IPS-11a (cell line): Measurements from ENCODE around the gene SNX32.

Source experiments
- H3K4me3 ChIP-seq: one replicate; pipeline ENCODE4 v1.5.1; 2013; ENCODE audit warnings: low read depth, low read length, control low read depth

Gene SNX32

GRCh38 chr11:65883058-65883761 lies 49.4 kb downstream of the SNX32 start:
- H3K4me3 ChIP-seq: no peak overlapping the region

GRCh38 chr11:65883786-65884715 lies 50.3 kb downstream of the SNX32 start:
- H3K4me3 ChIP-seq: no peak overlapping the region

GRCh38 chr11:65884716-65885092 lies 50.9 kb downstream of the SNX32 start:
- H3K4me3 ChIP-seq: no peak overlapping the region

- no peak overlapping the region for H3K4me3 ChIP-seq
These were observed 51.5 kb downstream of the SNX32 start for GRCh38 chr11:65885231-65885630.

GRCh38 chr11:65885808-65886536 lies 52.2 kb downstream of the SNX32 start:
- H3K4me3 ChIP-seq: no peak overlapping the region

GRCh38 chr11:65886826-65887722 lies 53.3 kb downstream of the SNX32 start:
- peak overlapping the region; percentile 79 for H3K4me3 ChIP-seq

GRCh38 chr11:65887723-65888162 lies 54.0 kb downstream of the SNX32 start:
- H3K4me3 ChIP-seq: peak overlapping the region; percentile 79

- H3K4me3 ChIP-seq: peak within 1 kb of the TSS; percentile 79
These were observed 54.5 kb downstream of the SNX32 start, which contains the start of gene FIBP for GRCh38 chr11:65888163-65888814. FIBP (minus strand) TSS chr11:65888471; CDS start chr11:65888418, 53 bp downstream.

GRCh38 chr11:65890324-65891218 lies 56.8 kb downstream of the SNX32 start, which contains the start of gene CCDC85B:
CCDC85B (plus strand) TSS chr11:65890673; CDS start chr11:65890784, 111 bp downstream.
- peak within 1 kb of the TSS; percentile 61 for H3K4me3 ChIP-seq

GRCh38 chr11:65891219-65892136 lies 57.7 kb downstream of the SNX32 start:
- H3K4me3 ChIP-seq: peak overlapping the region; percentile 61

GRCh38 chr11:65892137-65892540 lies 58.4 kb downstream of the SNX32 start:
- peak overlapping the region; percentile 61 for H3K4me3 ChIP-seq

- H3K4me3 ChIP-seq: no peak overlapping the region
These were observed 59.0 kb downstream of the SNX32 start for GRCh38 chr11:65892661-65893317.

GRCh38 chr11:65894034-65894591 lies 60.4 kb downstream of the SNX32 start:
- H3K4me3 ChIP-seq: no peak overlapping the region

- no peak overlapping the region for H3K4me3 ChIP-seq
These were observed 61.8 kb downstream of the SNX32 start for GRCh38 chr11:65895482-65895981.

- no peak overlapping the region for H3K4me3 ChIP-seq
These were observed 62.6 kb downstream of the SNX32 start for GRCh38 chr11:65896034-65896999.
